ENCODE data around the gene TAF8.
A peak's percentile ranks its signal among the peaks of the same experiment; 100 is the strongest.

TAF8 gene

GRCh38 chr6:42099340-42100028 is 49.2 kb downstream of the TAF8 start:
- no peak for DNase-seq (ENCODE audit: low read depth)

- no peak for DNase-seq (ENCODE audit: low read depth)
These were observed 49.9 kb downstream of the TAF8 start for GRCh38 chr6:42100029-42100901.

- DNase-seq (ENCODE audit: low read depth) = no peak
These were observed 50.9 kb downstream of the TAF8 start for GRCh38 chr6:42101186-42101657.

- DNase-seq (ENCODE audit: low read depth) = no peak
These were observed 52.9 kb downstream of the TAF8 start for GRCh38 chr6:42103216-42103615.

- DNase-seq (ENCODE audit: low read depth) = no peak
These were observed 53.4 kb downstream of the TAF8 start for GRCh38 chr6:42103753-42104094.

- DNase-seq (ENCODE audit: low read depth) = peak; percentile 58
These were observed 53.9 kb downstream of the TAF8 start for GRCh38 chr6:42104095-42104803.

- DNase-seq (ENCODE audit: low read depth) = peak; percentile 22
These were observed 54.4 kb downstream of the TAF8 start for GRCh38 chr6:42104804-42105125.

GRCh38 chr6:42105156-42105648 is 54.9 kb downstream of the TAF8 start:
- no peak for DNase-seq (ENCODE audit: low read depth)

- DNase-seq (ENCODE audit: low read depth) = no peak
These were observed 55.4 kb downstream of the TAF8 start for GRCh38 chr6:42105709-42106108.

GRCh38 chr6:42106112-42107023 is 56.0 kb downstream of the TAF8 start:
- no peak for DNase-seq (ENCODE audit: low read depth)

GRCh38 chr6:42108071-42108470 is 57.7 kb downstream of the TAF8 start:
- no peak for DNase-seq (ENCODE audit: low read depth)

GRCh38 chr6:42110683-42111082 is 60.4 kb downstream of the TAF8 start:
- no peak for DNase-seq (ENCODE audit: low read depth)

- DNase-seq (ENCODE audit: low read depth) = no peak
These were observed 62.0 kb downstream of the TAF8 start for GRCh38 chr6:42112351-42112750.

GRCh38 chr6:42113936-42114636 is 63.8 kb downstream of the TAF8 start:
- DNase-seq (ENCODE audit: low read depth) = no peak

GRCh38 chr6:42117843-42118161 is 67.5 kb downstream of the TAF8 start:
- DNase-seq (ENCODE audit: low read depth) = no peak

GRCh38 chr6:42118162-42119001 is 68.1 kb downstream of the TAF8 start:
- DNase-seq (ENCODE audit: low read depth) = no peak

GRCh38 chr6:42120895-42121865 is 70.9 kb downstream of the TAF8 start:
- no peak for DNase-seq (ENCODE audit: low read depth)

GRCh38 chr6:42123379-42124103 is 73.2 kb downstream of the TAF8 start:
- DNase-seq (ENCODE audit: low read depth) = no peak

Data from stimulated activated CD8-positive, alpha-beta memory T cell treated with anti-CD3 and anti-CD28 coated beads, Interleukin-4, amount 100 ng/mL, for 24 hours (primary cell).